Cerebellar nuclear complex (tissue), 1 donor: Measurements from ENCODE around the gene MED12L.
"Not testable (repeated sequence)": the region's sequence is repeated elsewhere in the genome, so short reads cannot be mapped to it uniquely, and the experiment has no call there.

Experiments
- DNase-seq, 2 experiments: peaks; one replicate each; lab custom pipeline; 2025; lab: John Stamatoyannopoulos, UW

MED12L gene

DNA sequence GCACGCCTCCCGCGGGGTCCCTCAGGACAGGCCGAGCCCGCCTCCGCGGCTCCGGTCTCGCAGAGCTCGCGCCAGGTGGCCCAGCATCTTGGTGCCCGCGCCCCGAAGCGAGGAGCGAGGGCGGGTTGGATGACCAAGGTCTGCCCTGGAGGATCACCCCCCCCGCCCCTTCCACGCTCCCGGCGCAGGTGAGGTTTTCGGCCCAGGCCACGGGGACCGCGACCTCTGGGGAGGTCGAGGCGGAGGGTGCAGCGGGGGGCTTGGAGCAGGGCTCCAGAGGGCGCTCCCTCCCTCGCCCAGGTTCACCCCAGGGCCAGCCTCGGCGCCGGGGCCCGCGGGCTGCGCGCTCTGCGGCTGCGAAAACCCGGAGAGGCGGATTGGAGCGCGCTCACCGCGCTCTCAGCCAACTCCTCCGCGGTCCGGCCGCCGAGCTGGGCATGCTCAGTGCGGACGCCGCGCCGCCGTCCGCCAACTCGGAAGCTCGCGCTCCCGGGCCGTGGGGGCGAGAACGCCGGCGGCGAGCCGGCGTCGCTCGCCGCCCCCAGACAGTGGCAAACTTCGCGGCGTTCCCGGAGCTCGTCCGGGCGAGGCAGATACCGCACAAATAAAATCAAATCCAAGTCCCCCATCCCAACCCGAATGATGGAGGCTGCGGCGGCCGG is at the start of gene MED12L:
Gene MED12L, plus strand, starts transcription at position 438 of the 662 bp plus-strand sequence. CDS start 1,263 bp downstream, outside the sequence.
- DNase-seq, result peak in 1 of 2 experiments; percentile 7

- DNase-seq, result no peak
These were observed 47.6 kb upstream of the MED12L start for GRCh38 chr3:151037746-151038477.

GRCh38 chr3:151044706-151045105 is 40.8 kb upstream of the MED12L start:
- no peak for DNase-seq

DNA sequence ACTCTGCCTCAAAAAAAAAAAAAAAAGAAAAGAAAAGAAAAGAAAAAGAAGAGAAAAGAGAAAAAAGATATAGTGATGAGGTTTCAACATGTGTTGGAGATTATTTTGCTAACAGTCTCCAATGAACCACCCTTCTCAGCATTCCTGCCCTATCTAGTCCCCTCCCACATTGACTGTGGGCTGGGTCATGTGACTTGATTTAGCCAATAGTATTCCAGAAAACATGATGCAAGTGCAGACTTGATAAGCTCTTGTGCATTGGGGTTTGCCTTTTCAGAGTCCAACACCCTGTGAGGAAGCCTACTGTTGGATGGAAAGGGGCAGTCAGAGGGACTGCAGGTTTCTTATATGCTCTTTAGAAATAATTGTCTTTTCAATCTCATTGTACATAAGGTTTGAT is 37.8 kb upstream of the MED12L start:
- no peak for DNase-seq

GRCh38 chr3:151051533-151051932 is 33.9 kb upstream of the MED12L start:
- no peak for DNase-seq

GRCh38 chr3:151052346-151052745 is 33.1 kb upstream of the MED12L start:
- DNase-seq, result no peak

DNA sequence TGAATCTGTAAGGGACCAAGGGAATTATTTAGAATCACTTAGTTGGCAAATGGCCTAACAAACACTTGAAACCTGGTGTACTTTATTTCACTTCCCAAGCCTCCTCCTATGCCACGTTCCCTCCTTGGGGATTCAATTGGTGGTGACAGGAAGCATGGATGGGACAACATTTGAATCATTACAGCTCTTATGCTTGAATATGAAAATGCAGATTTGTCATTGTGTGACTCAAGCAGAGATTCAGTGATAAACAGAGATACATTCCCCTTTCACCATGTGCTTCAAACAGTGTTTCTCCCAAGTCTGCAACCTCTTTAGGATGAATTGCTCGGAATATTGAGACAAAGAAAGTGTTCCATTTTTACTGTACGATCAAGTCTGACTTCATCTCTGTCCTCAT is 32.7 kb upstream of the MED12L start:
- no peak for DNase-seq

DNA sequence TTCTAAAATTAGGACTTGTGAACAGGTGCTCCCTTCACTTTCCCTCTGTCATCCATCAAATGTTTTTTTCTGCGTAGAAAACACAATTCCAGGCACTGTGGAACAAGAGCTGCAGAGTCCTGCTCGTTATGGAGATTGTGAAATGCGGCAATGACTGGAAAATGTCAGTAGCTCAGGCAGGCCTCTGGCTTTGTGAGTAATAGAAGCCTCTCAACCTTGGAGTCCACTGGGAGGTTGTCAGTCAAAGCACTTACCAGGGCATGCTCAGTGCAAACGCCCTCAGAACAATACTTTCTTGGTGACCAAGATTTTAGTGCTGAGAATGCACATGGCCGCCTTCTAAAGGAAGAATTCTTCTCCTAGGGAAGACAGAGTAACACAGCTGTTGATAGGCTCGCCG is 26.7 kb upstream of the MED12L start:
- DNase-seq, result no peak

- no peak for DNase-seq
These were observed 22.9 kb upstream of the MED12L start for GRCh38 chr3:151062611-151063010.

DNA sequence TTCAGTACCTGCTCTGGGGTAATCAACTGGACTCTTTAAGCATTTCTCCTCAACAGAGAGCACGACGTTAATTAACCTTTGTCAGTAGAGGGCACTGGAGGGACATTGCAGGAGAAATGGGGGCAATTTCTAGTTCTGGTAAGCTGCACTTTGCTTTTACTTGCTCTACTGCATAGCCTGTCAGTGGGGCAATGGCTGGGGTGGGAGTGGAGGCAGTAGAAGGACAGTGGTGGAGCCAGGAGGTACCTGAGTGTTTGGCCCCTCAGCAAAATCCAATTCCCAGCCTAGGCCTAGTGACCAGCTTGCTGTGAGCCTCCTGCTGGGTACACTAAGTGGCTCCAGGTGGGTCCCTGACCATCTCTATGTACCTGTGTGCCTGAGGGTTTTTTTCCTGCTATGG is 18.3 kb upstream of the MED12L start:
- DNase-seq, result no peak

DNA sequence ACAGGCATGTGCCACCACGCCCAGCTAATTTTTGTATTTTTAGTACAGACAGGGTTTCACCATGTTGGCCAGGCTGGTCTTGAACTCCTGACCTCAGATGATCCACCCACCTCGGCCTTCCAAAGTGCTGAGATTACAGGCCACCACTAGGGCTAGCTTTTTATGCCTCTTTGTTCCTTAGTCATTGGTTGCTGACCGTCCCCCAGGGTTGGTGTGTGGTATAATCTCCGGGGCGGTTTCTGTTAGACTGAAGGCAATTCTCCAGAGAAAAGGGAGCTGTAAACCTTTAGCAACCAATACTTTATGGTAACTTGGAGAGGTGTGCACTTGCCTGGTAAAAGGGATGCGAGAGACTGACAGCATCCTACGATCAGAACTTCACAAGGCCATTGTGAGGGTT is 12.6 kb upstream of the MED12L start:
- DNase-seq, result not testable (repeated sequence)

- DNase-seq, result no peak
These were observed 11.2 kb upstream of the MED12L start for GRCh38 chr3:151074256-151074655.

- DNase-seq, result no peak
These were observed 9.4 kb upstream of the MED12L start for GRCh38 chr3:151075869-151076562.

DNA sequence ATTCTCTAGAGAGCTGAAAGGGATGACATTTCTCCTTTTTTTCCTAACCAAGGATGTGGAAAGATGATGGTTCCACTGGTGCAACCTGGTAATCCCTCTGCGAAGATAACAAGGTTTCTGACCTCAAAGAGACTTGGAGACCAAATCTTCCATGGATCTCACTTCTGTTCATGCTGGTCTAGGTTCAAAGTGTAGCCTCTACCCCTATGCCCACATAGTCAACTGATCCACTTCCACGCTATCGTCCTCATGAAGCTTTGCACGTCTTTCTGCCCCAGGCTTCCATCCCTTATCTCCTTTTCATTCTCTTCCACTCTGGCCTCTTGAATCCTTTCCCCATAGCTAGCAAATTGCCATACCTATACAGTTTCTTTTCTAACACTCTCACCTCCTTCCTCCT is 8.8 kb upstream of the MED12L start:
- DNase-seq, result no peak

DNA sequence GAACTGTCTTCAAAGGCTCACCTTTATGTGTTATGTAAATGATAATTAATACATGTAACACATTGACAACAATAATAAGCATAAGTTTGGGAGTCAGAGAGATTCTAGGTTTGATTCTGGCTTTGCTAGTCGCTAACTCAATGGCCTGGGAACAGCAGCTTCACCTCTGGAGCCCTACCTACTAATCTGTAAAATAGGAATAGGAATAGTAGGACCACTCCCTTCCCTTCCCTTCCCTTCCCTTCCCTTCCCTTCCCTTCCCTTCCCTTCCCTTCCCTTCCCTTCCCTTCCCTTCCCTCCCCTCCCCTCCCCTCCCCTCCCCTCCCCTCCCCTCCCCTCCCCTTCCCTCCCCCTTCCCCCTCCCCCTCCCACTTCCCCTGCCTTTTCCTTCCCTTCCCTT is 4.4 kb upstream of the MED12L start:
- not testable (repeated sequence) for DNase-seq

DNA sequence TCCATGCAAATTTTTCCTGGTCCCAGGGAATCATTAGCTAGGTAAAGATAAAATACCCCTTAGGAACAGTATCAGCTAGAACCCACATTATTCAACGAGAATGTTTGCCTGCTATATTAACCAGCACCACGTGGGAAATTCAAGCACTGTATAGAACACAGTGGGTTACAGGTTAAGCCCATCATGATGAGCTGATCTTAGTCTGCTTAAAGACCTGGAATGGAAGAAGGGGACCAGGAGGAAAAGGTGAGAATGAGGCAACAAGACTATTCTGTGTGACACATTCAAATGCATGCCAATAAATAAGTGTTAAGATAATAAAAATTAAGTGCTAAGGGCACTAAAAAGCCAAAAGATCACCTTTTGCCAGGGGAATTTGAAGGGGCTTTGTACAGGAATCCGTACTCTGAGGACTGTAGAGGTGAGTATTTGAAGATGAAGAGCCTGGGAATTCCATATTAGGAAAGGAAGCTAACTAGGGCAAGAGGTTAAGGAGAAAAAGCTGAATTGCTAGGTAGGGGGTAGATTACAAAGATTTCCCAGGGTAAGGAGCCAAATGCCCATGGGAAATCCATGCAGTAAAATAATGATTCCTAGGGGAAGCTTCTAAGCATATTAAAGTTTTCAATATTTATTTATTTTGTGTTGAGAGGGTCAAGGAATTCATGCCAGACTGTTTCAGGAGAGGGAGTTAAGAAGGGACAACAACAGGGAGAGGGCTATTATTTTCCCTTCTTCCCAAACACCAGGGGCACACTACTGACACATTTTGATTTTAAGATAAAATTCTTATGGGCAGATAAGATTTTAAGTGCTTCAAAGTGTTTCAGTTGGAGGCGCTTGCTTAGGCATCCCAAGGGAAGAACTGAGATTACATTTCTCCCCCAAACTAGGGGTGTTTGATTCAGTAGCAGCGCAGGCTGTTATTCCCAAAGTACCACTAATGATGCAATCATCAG is 2.3 kb upstream of the MED12L start:
- no peak for DNase-seq

- DNase-seq, result no peak
These were observed 604 bp upstream of the MED12L start for GRCh38 chr3:151084893-151085226.

DNA sequence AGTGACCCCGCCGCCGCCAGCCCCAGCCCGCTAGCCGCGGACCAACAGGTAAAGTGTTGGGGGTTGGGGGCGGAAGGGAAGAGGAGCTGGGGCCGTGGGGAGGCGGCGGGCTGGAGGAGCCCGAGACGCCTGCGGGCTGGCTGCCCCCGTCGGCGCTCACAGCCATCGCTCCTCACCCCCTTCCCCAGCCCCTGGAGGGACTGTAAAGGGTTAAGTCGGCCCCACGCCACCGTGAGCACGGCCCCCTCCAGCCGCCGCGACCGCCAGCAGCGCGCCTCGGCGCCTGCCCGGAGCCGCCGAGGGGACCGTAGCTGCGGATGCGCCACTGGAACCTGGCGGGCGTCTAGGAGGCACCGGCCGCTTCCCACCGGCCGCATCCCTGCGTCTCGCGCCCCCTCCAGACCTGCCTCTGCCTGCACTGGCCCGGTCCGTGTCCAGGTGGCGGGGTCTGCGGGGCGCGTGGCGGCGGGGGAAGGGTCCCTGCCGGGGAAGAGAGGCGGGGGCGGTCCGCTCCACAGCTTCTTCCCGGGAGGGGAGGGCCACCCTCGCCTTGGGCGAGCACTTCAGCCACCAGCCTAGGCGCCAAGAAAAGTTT is 522 bp downstream of the MED12L start:
- DNase-seq, result no peak

DNA sequence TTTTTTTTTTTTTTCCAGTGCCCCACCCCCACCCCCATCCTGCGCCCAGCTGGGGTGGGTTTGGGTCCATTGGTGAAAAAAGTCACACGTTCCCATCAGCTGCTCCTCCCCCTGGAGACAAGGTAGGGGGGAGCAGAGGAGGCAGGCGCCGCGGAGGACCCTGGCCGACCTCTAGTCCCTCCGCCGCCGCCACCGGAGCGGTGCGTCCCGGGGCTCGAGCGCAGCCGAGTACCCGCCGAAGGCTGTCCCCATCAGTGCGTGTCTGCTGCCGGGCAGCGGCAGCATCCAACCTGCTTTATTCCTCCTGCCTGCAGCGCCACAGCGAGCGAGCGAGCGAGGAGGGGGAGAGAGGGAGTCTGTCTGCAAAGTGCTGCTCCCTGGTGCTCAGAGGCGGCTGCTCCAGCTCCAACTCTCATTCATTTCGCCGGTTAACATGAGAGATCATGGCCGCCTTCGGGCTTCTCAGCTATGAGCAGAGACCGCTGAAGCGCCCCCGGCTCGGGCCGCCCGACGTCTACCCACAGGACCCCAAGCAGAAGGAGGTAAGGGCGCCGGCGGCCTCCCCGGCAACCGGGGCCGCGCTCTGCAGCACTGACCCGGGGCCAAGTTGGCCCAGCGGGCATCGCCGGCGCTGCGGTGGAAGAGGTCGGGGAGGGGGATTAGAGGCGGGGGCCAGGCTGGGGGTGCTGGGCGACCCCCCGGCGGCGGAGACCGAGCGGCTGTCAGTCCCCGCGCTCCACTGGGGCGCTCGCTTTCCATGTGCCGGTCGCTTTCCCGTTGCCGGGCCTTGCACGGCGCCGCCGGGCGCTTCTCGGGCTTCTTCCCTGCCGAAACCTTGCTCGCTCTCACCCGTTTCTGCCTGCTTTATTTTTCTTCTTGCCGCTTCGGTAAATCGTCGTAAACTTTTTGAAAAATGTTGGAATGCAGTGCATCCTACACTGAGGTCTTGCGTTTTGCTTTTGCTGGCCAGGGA is 1.3 kb downstream of the MED12L start:
- peak in 1 of 2 experiments; percentile 26 for DNase-seq

DNA sequence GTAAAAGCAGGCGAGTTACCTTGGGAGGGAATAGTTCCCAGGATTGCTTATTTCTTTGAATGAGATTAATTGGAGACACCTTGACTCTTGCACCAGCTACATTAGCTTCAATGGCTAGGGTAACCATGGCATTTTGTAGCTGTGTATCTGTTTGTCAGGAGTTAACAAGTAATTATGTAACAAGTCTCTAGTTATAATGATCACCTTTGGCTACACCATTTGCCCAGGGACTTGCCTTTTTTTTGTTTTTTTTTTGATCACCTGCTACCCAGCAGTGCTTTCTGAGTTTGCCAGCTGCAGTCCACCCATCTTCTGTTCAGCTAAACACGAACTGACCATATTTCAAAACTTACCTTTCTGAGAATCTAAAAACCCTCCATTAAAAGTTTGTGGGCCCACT is 2.2 kb downstream of the MED12L start:
- DNase-seq, result no peak
